Measurements from ENCODE around the gene MLPH. TPM values are rescaled to one million over a fixed set of nuclear protein-coding genes. Genes with fewer than 3 reads are reported as not detected.

MLPH gene
- total RNA-seq, 2 donors from 2014 or later: 0.75 to 1.0 TPM

- no peak overlapping the region for H3K4me3 Mint-ChIP-seq
- no peaks in the 10 kb centered on the region for H3K4me1 Mint-ChIP-seq
- Histone ChIP-seq H3K27ac (ENCODE audit: low read depth, low read length) (no peak overlapping the region), H3K27me3 (ENCODE audit: control insufficient read depth, insufficient read depth, low read length, poor library complexity, severe bottlenecking) (no peaks in the 10 kb centered on the region), H3K4me1 (ENCODE audit: control insufficient read depth, insufficient read depth, low read length) (no peaks in the 10 kb centered on the region), H3K9ac (ENCODE audit: extremely low read depth, low read length, poor library complexity, severe bottlenecking) (no peak overlapping the region), H3K9me3 (ENCODE audit: control insufficient read depth, low read length) (no peaks in the 10 kb centered on the region), H3K36me3 (ENCODE audit: control insufficient read depth, insufficient read depth, low read length) (no peaks in the 10 kb centered on the region), H3K4me3 (ENCODE audit: low read length) (no peak overlapping the region)
- H3K9me3 Mint-ChIP-seq: no peaks in the 10 kb centered on the region
- no peak for TF ChIP-seq CTCF (conservative IDR thresholded peaks at IDR 0.05)
- no peaks in the 10 kb centered on the region for H3K27me3 Mint-ChIP-seq (ENCODE audit: insufficient read depth)
- H3K36me3 Mint-ChIP-seq (ENCODE audit: low read depth): no peaks in the 10 kb centered on the region
- H3K27ac Mint-ChIP-seq: no peak overlapping the region
- 85 to 93% methylated on average over 8 to 14 of the region's 14 CpGs for WGBS, 2 experiments (ENCODE audit: insufficient coverage in 1 of 2, insufficient read length in 1 of 2)
- DNase-seq: no peak
Observed at GRCh38 chr2:237519506-237520245, 32.6 kb downstream of the MLPH start.

GRCh38 chr2:237520290-237520689 lies 33.2 kb downstream of the MLPH start:
- Histone ChIP-seq H3K9me3 (ENCODE audit: control insufficient read depth, low read length) (no peaks in the 10 kb centered on the region), H3K36me3 (ENCODE audit: control insufficient read depth, insufficient read depth, low read length) (no peaks in the 10 kb centered on the region), H3K27me3 (ENCODE audit: control insufficient read depth, insufficient read depth, low read length, poor library complexity, severe bottlenecking) (no peaks in the 10 kb centered on the region), H3K4me3 (ENCODE audit: low read length) (no peak overlapping the region), H3K4me1 (ENCODE audit: control insufficient read depth, insufficient read depth, low read length) (no peaks in the 10 kb centered on the region), H3K9ac (ENCODE audit: extremely low read depth, low read length, poor library complexity, severe bottlenecking) (no peak overlapping the region), H3K27ac (ENCODE audit: low read depth, low read length) (no peak overlapping the region)
- TF ChIP-seq CTCF (conservative IDR thresholded peaks at IDR 0.05): no peak
- Mint-ChIP-seq H3K27me3 (ENCODE audit: insufficient read depth) (no peaks in the 10 kb centered on the region), H3K36me3 (ENCODE audit: low read depth) (no peaks in the 10 kb centered on the region), H3K4me1 (no peaks in the 10 kb centered on the region), H3K27ac (no peak overlapping the region), H3K4me3 (no peak overlapping the region), H3K9me3 (no peaks in the 10 kb centered on the region)
- no peak for DNase-seq
- WGBS, 2 experiments (ENCODE audit: insufficient coverage in 1 of 2, insufficient read length in 1 of 2): 94 to 98% methylated on average over 4 to 6 of the region's 6 CpGs

- 93 to 100% methylated on average over 2 to 6 of the region's 6 CpGs for WGBS, 2 experiments (ENCODE audit: insufficient coverage in 1 of 2, insufficient read length in 1 of 2)
- peaks cover 2% of the 10 kb centered on the region for H3K4me1 Mint-ChIP-seq
- Histone ChIP-seq H3K27me3 (ENCODE audit: control insufficient read depth, insufficient read depth, low read length, poor library complexity, severe bottlenecking) (no peaks in the 10 kb centered on the region), H3K9me3 (ENCODE audit: control insufficient read depth, low read length) (no peaks in the 10 kb centered on the region), H3K27ac (ENCODE audit: low read depth, low read length) (no peak overlapping the region), H3K9ac (ENCODE audit: extremely low read depth, low read length, poor library complexity, severe bottlenecking) (no peak overlapping the region), H3K4me3 (ENCODE audit: low read length) (no peak overlapping the region), H3K36me3 (ENCODE audit: control insufficient read depth, insufficient read depth, low read length) (no peaks in the 10 kb centered on the region), H3K4me1 (ENCODE audit: control insufficient read depth, insufficient read depth, low read length) (no peaks in the 10 kb centered on the region)
- H3K9me3 Mint-ChIP-seq: no peaks in the 10 kb centered on the region
- H3K4me3 Mint-ChIP-seq: no peak overlapping the region
- H3K27me3 Mint-ChIP-seq (ENCODE audit: insufficient read depth): no peaks in the 10 kb centered on the region
- H3K36me3 Mint-ChIP-seq (ENCODE audit: low read depth): no peaks in the 10 kb centered on the region
- no peak for DNase-seq
- no peak overlapping the region for H3K27ac Mint-ChIP-seq
- no peak for TF ChIP-seq CTCF (conservative IDR thresholded peaks at IDR 0.05)
Observed at GRCh38 chr2:237524631-237525030, 37.6 kb downstream of the MLPH start.

Data from endodermal cell (in vitro differentiated cells).